ENCODE data around the gene SLC6A11. TPM values are rescaled to one million over a fixed set of nuclear protein-coding genes. Genes with fewer than 3 reads are reported as not detected.

The SLC6A11 gene
- total RNA-seq, 1 experiment from 2014 or later = 1.5 TPM

DNA sequence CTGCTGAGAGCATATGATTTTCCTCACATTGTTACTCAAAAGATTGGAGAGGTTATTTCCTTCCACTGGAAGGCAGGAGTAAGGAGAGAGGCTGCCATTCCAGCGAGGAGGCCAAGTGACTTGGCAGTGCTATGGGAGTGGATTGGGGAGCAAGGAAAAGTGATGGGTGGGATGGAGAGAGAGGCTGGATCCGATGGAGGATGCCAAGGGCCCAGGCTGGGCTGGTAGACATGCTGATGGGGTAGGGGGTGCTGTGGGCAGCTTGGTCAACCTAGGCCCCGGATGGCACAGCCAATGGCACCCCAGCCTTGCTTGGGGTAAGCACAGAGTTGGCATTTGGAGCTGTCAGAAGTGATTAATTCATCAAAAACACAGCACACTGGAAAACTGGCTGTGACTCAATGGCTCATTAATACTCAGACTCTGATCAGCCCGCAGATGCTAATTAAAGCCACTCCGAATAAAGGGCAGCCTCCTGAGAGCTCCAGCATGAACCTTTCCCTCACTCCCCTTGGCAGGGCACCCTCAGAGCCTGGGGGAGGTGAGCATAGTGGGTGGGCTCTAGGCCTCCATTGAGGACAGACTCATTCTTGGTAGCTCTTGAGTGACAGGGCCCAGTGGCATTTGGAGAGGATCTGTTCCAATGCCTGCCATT lies 154.4 kb downstream of the SLC6A11 start:
- no peak for DNase-seq
- H3K23ac ChIP-seq (ENCODE audit: insufficient read length, low read depth, low read length) = no peak overlapping the region
- no peaks in the 10 kb centered on the region for H4K20me1 ChIP-seq (ENCODE audit: control insufficient read depth, insufficient read depth, insufficient read length)
- peaks cover 5% of the 10 kb centered on the region; the same call in 1 of the 2 replicates for H3K4me1 ChIP-seq (ENCODE audit: insufficient read depth, low read length)
- H3K9ac ChIP-seq (ENCODE audit: extremely low read depth, insufficient read length, low read length) = no peak overlapping the region
- no peak overlapping the region for H2BK120ac ChIP-seq (ENCODE audit: low read depth, low read length, poor library complexity, severe bottlenecking)
- H4K8ac ChIP-seq (replicated peaks; ENCODE audit: insufficient read length, low read depth, low read length) = no peak overlapping the region
- H3T11ph ChIP-seq (ENCODE audit: low read length) = no peak overlapping the region
- H2BK5ac ChIP-seq (ENCODE audit: insufficient read length, low read length) = no peak overlapping the region
- no peak overlapping the region for H4K5ac ChIP-seq (ENCODE audit: insufficient read length, low read depth, low read length)
- H3K27me3 ChIP-seq (ENCODE audit: insufficient read depth, low read length) = no peaks in the 10 kb centered on the region
- no peak overlapping the region for H3K18ac ChIP-seq (ENCODE audit: insufficient read length, low read depth, low read length)
- H3K14ac ChIP-seq (ENCODE audit: insufficient read depth, low read length) = no peak overlapping the region
- H2BK12ac ChIP-seq (ENCODE audit: insufficient read length, low read depth, low read length) = no peak overlapping the region
- Mint-ChIP-seq H3K36me3 (ENCODE audit: insufficient read depth in 1 of 3, low read depth in 3 of 3) (no peaks in the 10 kb centered on the region), H3K27me3 (ENCODE audit: low read depth) (peaks cover 27% of the 10 kb centered on the region), H3K9me3 (no peaks in the 10 kb centered on the region), H3K4me3 (no peak overlapping the region), H3K4me1 (peaks cover 18 to 30% of the 10 kb centered on the region in 2 experiments), H3K27ac (no peak overlapping the region; a peak in 1 of 7 replicates)
- H2BK15ac ChIP-seq (ENCODE audit: low read depth, low read length) = no peak overlapping the region
- H3K4me2 ChIP-seq (ENCODE audit: insufficient read depth, insufficient read length, low read length) = no peak overlapping the region
- H3K27ac ChIP-seq (ENCODE audit: insufficient read length, low read depth, low read length) = no peak overlapping the region
- no peak overlapping the region for H3K56ac ChIP-seq (ENCODE audit: insufficient read length, low read depth, low read length)
- WGBS (ENCODE audit: extremely low coverage, insufficient read length, low lambda C conversion rate) = no CpG with 5 or more reads among the region's 5 CpGs
- no peak for TF ChIP-seq CTCF (conservative IDR thresholded peaks at IDR 0.05)
- H3K4ac ChIP-seq (ENCODE audit: low read depth, low read length) = no peak overlapping the region
- H3K79me1 ChIP-seq (ENCODE audit: insufficient read depth, low read depth, low read length, poor library complexity, severe bottlenecking) = no peaks in the 10 kb centered on the region
- no peaks in the 10 kb centered on the region for H3K23me2 ChIP-seq (ENCODE audit: insufficient read length, low read depth, low read length, poor library complexity, severe bottlenecking)
- no peak overlapping the region for H2AK5ac ChIP-seq (ENCODE audit: insufficient read length, low read length)
- H2BK20ac ChIP-seq (ENCODE audit: low read depth, low read length, poor library complexity, severe bottlenecking) = no peak overlapping the region
- H4K91ac ChIP-seq (ENCODE audit: insufficient read length, low read depth, low read length) = no peak overlapping the region
- no peaks in the 10 kb centered on the region for H3K9me3 ChIP-seq (ENCODE audit: control insufficient read depth, low read depth, low read length)
- no peaks in the 10 kb centered on the region for H3K79me2 ChIP-seq (ENCODE audit: insufficient read depth, low read length)
- H2AFZ ChIP-seq (ENCODE audit: low read length) = no peak overlapping the region
